ENCODE measurements around the gene PYY. TPM values are rescaled to one million over a fixed set of nuclear protein-coding genes. Genes with fewer than 3 reads are reported as not detected.

PYY gene
- total RNA-seq, 4 donors from 2014 or later = not detected

Other genes starting within 250 kb of the PYY start
- gene SOST, start 195.1 kb downstream of the PYY start, total RNA-seq = not detected
- 10 to 100 TPM; 34.8 to 48.5 (median 42.7) TPM for gene DUSP3, start 175.0 kb downstream of the PYY start, total RNA-seq
- under 1 TPM in 3 of 4 donors, not detected in 1; 0.10 to 0.48 (median 0.13) TPM for gene CFAP97D1, start 173.5 kb downstream of the PYY start, total RNA-seq
- gene MPP3, start 120.8 kb downstream of the PYY start, total RNA-seq = 1 to 10 TPM; 5.4 to 8.0 (median 5.9) TPM
- gene CD300LG, start 106.8 kb downstream of the PYY start, total RNA-seq = 10 to 100 TPM in 2 of 4 donors, 1 to 10 TPM in 2; 6.8 to 21.4 (median 9.5) TPM
- 1 to 10 TPM; 2.3 to 2.7 (median 2.5) TPM for gene MPP2, start 46.4 kb downstream of the PYY start, total RNA-seq
- gene PPY, start 11.5 kb downstream of the PYY start, total RNA-seq = not detected
- 1 to 10 TPM in 2 of 4 donors, under 1 TPM in 2; 0.73 to 1.9 (median 0.99) TPM for gene NAGS, start 50.7 kb upstream of the PYY start, total RNA-seq
- gene TMEM101, start 61.0 kb upstream of the PYY start, total RNA-seq = 10 to 100 TPM; 20.7 to 48.5 (median 43.6) TPM
- 10 to 100 TPM; 27.8 to 44.6 (median 33.3) TPM for gene LSM12, start 112.7 kb upstream of the PYY start, total RNA-seq
- gene G6PC3, start 116.8 kb upstream of the PYY start, total RNA-seq = 10 to 100 TPM; 12.7 to 20.4 (median 15.4) TPM
- gene HDAC5, start 169.7 kb upstream of the PYY start, total RNA-seq = 100 to 1,000 TPM; 135 to 197 (median 168) TPM
- gene HROB, start 188.0 kb upstream of the PYY start, total RNA-seq = 1 to 10 TPM; 1.6 to 3.7 (median 2.4) TPM
- gene ASB16, start 216.8 kb upstream of the PYY start, total RNA-seq = not detected
- 10 to 100 TPM; 31.5 to 48.8 (median 36.1) TPM for gene TMUB2, start 233.0 kb upstream of the PYY start, total RNA-seq
- gene ATXN7L3, start 245.9 kb upstream of the PYY start, total RNA-seq = 10 to 100 TPM; 44.1 to 75.0 (median 67.3) TPM

All from suprapubic skin (tissue), 4 donors.